ENCODE measurements around the gene B4GALT5. TPM values are rescaled to one million over a fixed set of nuclear protein-coding genes. Genes with fewer than 3 reads are reported as not detected.

The B4GALT5 gene
- total and polyA plus RNA-seq, 7 experiments from 2014 or later = 0.14 to 23.1 (median 3.6) TPM

DNA sequence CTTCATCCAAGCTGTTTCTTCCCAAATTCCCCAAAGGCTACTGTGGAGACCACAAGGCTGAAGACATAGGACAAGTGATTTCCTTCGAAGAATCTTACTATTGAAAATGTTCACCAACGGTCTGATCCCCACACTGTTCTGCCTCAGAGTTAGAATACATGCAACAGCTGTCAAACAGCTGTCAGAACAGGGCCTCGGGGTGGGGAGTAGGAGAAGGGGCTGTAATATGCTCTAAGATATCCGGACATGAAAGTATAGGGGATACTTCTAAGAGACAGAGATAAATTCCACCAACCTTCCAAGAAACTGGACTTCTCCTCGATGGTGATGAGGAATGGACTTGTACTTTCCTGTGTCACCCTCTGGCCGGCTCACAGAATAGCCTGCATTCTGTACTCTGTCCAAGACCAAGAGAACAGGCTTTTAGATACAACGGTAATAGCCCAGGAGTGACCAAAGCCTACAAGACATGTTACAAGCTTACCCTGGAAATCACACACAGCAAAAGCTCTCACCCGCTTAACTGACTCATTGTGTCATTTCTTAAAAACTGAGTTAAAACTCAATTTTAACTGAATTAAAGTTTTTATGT lies 76.5 kb downstream of the B4GALT5 start:
- Histone ChIP-seq H3K27me3 (ENCODE audit: control insufficient read depth in 2 of 2, insufficient read depth in 2 of 2, low read length in 2 of 2) (no peaks in the 10 kb centered on the region), H3K36me3 (ENCODE audit: control insufficient read depth in 2 of 3, insufficient read depth in 3 of 3, low read length in 3 of 3) (peaks cover 6 to 36% (median 22%) of the 10 kb centered on the region in 3 experiments), H3K9me3 (ENCODE audit: control insufficient read depth in 2 of 3, low read length in 3 of 3) (no peaks in the 10 kb centered on the region), H3K4me1 (ENCODE audit: control insufficient read depth in 2 of 2, insufficient read depth in 2 of 2, low read length in 2 of 2) (no peaks in the 10 kb centered on the region), H3K27ac (ENCODE audit: low read depth, low read length) (no peak overlapping the region), H3K4me3 (ENCODE audit: low read length) (no peak overlapping the region)
- H3K4me3 Mint-ChIP-seq = no peak overlapping the region
- no peaks in the 10 kb centered on the region for H3K9me3 Mint-ChIP-seq
- POLR2A ChIA-PET = no interaction called here
- peaks cover 0 to 11% (median 0%) of the 10 kb centered on the region in 7 donors for H3K4me1 Mint-ChIP-seq
- no peak for ATAC-seq
- intact Hi-C loops (cut with micrococcal nuclease) = no loop called here
- no peak overlapping the region for H3K27ac Mint-ChIP-seq
- no peak for DNase-seq
- CTCF ChIA-PET = interaction anchor here (0.6 kb wide), 1 partner anchor 114 kb away, joined by 3 read pairs; no protein-coding TSS in a partner anchor
- H3K27me3 Mint-ChIP-seq = no peaks in the 10 kb centered on the region
- H3K36me3 Mint-ChIP-seq = peaks cover 20 to 45% (median 32%) of the 10 kb centered on the region in 5 donors

DNA sequence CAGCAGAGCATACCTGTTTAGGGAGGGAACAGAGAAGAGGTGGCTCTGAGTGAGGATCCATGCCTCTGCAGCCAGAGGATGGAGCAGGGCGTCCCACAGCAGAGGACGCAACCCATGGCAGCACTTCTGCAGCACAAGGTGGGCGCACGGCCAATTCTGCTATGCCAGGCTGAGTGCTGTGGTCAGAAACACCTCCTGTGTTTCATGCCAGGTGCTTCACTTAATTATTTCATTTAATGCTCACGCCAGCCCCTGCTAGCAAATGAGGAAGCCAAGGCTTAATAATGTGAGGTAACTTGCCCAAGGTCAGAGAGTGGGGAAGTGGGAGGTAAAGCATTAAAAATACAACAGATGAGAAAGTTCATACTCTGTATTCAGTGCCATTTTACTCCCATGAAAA lies 77.2 kb downstream of the B4GALT5 start:
- CTCF ChIA-PET = interaction anchor here (0.6 kb wide), 1 partner anchor 114 kb away, joined by 3 read pairs; no protein-coding TSS in a partner anchor
- H3K36me3 ChIP-seq (ENCODE audit: control insufficient read depth in 2 of 3, insufficient read depth in 3 of 3, low read length in 3 of 3) = peaks cover 6 to 29% (median 19%) of the 10 kb centered on the region in 3 experiments
- POLR2A ChIA-PET = no interaction called here

DNA sequence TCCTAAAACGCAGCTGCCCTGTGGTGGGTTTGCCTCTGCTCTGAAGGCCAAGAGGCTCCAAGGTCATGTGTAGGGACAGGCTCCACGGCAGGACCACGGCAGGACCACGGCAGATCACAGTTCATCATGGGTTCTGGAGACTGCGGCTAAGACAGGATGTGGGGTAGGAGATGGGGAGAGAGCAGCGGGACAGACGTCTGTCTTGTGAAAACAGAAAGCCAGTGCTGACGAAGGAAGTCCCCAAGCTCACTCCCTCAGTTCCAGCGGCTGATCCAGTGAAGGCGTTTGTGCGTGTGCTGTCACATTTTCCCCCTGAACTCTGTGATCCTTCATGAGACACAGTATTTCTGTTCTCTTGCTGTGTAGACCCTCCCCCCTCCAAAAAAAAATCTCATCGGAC lies 77.8 kb downstream of the B4GALT5 start:
- CTCF ChIA-PET = no interaction called here
- Histone ChIP-seq H3K36me3 (ENCODE audit: control insufficient read depth in 2 of 3, insufficient read depth in 3 of 3, low read length in 3 of 3) (peaks cover 6 to 23% (median 16%) of the 10 kb centered on the region in 3 experiments), H3K4me1 (ENCODE audit: control insufficient read depth in 2 of 2, insufficient read depth in 2 of 2, low read length in 2 of 2) (no peaks in the 10 kb centered on the region), H3K9me3 (ENCODE audit: control insufficient read depth in 2 of 3, low read length in 3 of 3) (no peaks in the 10 kb centered on the region), H3K4me3 (ENCODE audit: low read length) (no peak overlapping the region), H3K27ac (ENCODE audit: low read depth, low read length) (no peak overlapping the region), H3K27me3 (ENCODE audit: control insufficient read depth in 2 of 2, insufficient read depth in 2 of 2, low read length in 2 of 2) (no peaks in the 10 kb centered on the region)
- ATAC-seq (no peak), DNase-seq (no peak)
- H3K27ac Mint-ChIP-seq = peak overlapping the region in 1 of 9 donors; percentile 47
- peaks cover 0 to 9% (median 0%) of the 10 kb centered on the region in 7 donors for H3K4me1 Mint-ChIP-seq
- POLR2A ChIA-PET = no interaction called here
- H3K36me3 Mint-ChIP-seq = peaks cover 20 to 35% (median 28%) of the 10 kb centered on the region in 5 donors
- no peaks in the 10 kb centered on the region for H3K9me3 Mint-ChIP-seq
- no peaks in the 10 kb centered on the region for H3K27me3 Mint-ChIP-seq
- no peak overlapping the region for H3K4me3 Mint-ChIP-seq
- intact Hi-C loops (cut with micrococcal nuclease) = no loop called here

More for the DNA sequence above, 77.2 kb downstream of the B4GALT5 start:
- Mint-ChIP-seq H3K9me3 (no peaks in the 10 kb centered on the region), H3K27ac (no peak overlapping the region), H3K36me3 (peaks cover 20 to 40% (median 30%) of the 10 kb centered on the region in 5 donors), H3K27me3 (no peaks in the 10 kb centered on the region), H3K4me3 (no peak overlapping the region), H3K4me1 (peaks cover 0 to 9% (median 0%) of the 10 kb centered on the region in 7 donors)
- intact Hi-C loops (cut with micrococcal nuclease) = no loop called here
- Histone ChIP-seq H3K9me3 (ENCODE audit: control insufficient read depth in 2 of 3, low read length in 3 of 3) (no peaks in the 10 kb centered on the region), H3K4me1 (ENCODE audit: control insufficient read depth in 2 of 2, insufficient read depth in 2 of 2, low read length in 2 of 2) (no peaks in the 10 kb centered on the region), H3K27me3 (ENCODE audit: control insufficient read depth in 2 of 2, insufficient read depth in 2 of 2, low read length in 2 of 2) (no peaks in the 10 kb centered on the region), H3K27ac (ENCODE audit: low read depth, low read length) (no peak overlapping the region), H3K4me3 (ENCODE audit: low read length) (no peak overlapping the region)
- ATAC-seq (no peak), DNase-seq (no peak)

DNA sequence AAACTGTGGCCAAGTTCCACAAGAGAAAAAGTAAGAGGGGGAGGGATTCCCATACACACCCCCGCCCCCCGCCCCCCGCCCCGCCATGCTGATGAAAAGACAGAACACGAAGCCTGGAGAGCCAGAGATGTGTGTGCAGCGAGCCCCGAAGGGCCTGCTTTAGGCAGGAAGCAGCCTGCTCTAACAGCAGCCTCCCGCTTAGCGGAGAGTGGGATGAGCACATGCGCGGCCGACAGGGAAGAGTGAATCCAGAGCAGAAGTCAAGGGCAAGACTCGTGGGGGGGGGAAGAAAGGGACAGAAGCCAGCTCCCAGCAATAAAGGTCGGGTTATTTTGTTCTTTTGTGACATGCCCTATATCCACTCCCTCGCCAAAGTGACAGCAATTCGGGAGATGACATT lies 78.5 kb downstream of the B4GALT5 start:
- Mint-ChIP-seq H3K9me3 (no peaks in the 10 kb centered on the region), H3K4me3 (no peak overlapping the region), H3K4me1 (peaks cover 0 to 9% (median 0%) of the 10 kb centered on the region in 7 donors), H3K27me3 (no peaks in the 10 kb centered on the region), H3K36me3 (peaks cover 13 to 31% (median 23%) of the 10 kb centered on the region in 5 donors), H3K27ac (no peak overlapping the region)
- H3K36me3 ChIP-seq (ENCODE audit: control insufficient read depth in 2 of 3, insufficient read depth in 3 of 3, low read length in 3 of 3) = peaks cover 1 to 19% (median 16%) of the 10 kb centered on the region in 3 experiments
- intact Hi-C loops (cut with micrococcal nuclease) = no loop called here
- ATAC-seq (no peak), DNase-seq (no peak)
- ChIA-PET CTCF (no interaction called here), POLR2A (no interaction called here)
- no peaks in the 10 kb centered on the region for H3K27me3 ChIP-seq (ENCODE audit: control insufficient read depth in 2 of 2, insufficient read depth in 2 of 2, low read length in 2 of 2)
- no peak overlapping the region for H3K27ac ChIP-seq (ENCODE audit: low read depth, low read length)
- H3K4me1 ChIP-seq (ENCODE audit: control insufficient read depth in 2 of 2, insufficient read depth in 2 of 2, low read length in 2 of 2) = no peaks in the 10 kb centered on the region
- no peaks in the 10 kb centered on the region for H3K9me3 ChIP-seq (ENCODE audit: control insufficient read depth in 2 of 3, low read length in 3 of 3)
- H3K4me3 ChIP-seq (ENCODE audit: low read length) = no peak overlapping the region

DNA sequence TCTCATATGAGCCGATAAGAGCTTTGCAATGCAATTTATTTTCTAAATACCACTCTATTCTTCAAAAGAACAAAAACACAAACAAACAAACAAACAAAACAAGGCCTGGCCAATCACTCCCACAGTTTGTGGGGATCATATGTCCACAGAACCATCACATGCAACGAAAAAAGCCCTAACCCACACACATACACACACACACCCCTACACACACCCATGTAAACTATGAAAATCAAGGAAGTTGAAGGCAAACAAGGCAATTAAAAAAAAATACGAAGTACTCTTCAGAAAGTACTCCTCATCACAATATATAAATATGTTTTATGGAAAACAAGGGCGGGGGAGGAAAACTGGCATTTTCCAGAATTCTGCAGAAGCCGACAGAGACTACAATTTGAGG lies 79.6 kb downstream of the B4GALT5 start:
- H3K27ac ChIP-seq (ENCODE audit: low read depth, low read length) = no peak overlapping the region
- Mint-ChIP-seq H3K27ac (no peak overlapping the region), H3K36me3 (peaks cover 8 to 24% (median 19%) of the 10 kb centered on the region in 5 donors), H3K4me1 (peaks cover 0 to 9% (median 0%) of the 10 kb centered on the region in 7 donors), H3K27me3 (no peaks in the 10 kb centered on the region), H3K4me3 (no peak overlapping the region), H3K9me3 (peaks cover 0 to 2% (median 0%) of the 10 kb centered on the region in 11 donors)
- ChIA-PET CTCF (no interaction called here), POLR2A (no interaction called here)
- no peaks in the 10 kb centered on the region for H3K4me1 ChIP-seq (ENCODE audit: control insufficient read depth in 2 of 2, insufficient read depth in 2 of 2, low read length in 2 of 2)
- H3K9me3 ChIP-seq (ENCODE audit: control insufficient read depth in 2 of 3, low read length in 3 of 3) = no peaks in the 10 kb centered on the region
- DNase-seq (no peak), ATAC-seq (no peak)
- peaks cover 0 to 19% (median 16%) of the 10 kb centered on the region in 3 experiments for H3K36me3 ChIP-seq (ENCODE audit: control insufficient read depth in 2 of 3, insufficient read depth in 3 of 3, low read length in 3 of 3)
- no peaks in the 10 kb centered on the region for H3K27me3 ChIP-seq (ENCODE audit: control insufficient read depth in 2 of 2, insufficient read depth in 2 of 2, low read length in 2 of 2)
- H3K4me3 ChIP-seq (ENCODE audit: low read length) = no peak overlapping the region
- intact Hi-C loops (cut with micrococcal nuclease) = no loop called here

DNA sequence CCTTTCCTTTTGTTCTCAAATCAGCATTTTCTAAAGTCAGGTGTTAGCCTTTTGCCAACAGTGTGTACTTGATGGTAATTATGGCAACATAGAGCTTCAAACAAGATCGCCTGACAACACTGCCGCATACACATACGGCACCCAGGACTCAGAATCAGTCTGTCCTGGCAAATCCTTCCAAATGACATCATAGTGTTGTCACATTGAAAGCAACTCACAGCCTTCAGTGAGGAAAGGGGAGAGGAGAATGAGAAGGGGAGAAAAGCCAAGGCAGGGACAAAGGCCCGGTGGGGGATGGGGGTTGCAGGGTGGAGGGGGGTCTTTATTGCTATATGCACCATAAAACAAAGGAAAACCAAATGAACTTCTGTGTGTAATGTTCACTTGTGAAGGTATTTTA lies 80.0 kb downstream of the B4GALT5 start:
- Mint-ChIP-seq H3K4me3 (peak overlapping the region in 1 of 10 donors; percentile 49), H3K27me3 (no peaks in the 10 kb centered on the region), H3K36me3 (peaks cover 8 to 24% (median 19%) of the 10 kb centered on the region in 5 donors), H3K9me3 (peaks cover 0 to 2% (median 0%) of the 10 kb centered on the region in 11 donors), H3K4me1 (peaks cover 0 to 9% (median 0%) of the 10 kb centered on the region in 7 donors), H3K27ac (peak overlapping the region in 2 of 9 donors; percentile 14 to 21)
- Histone ChIP-seq H3K27me3 (ENCODE audit: control insufficient read depth in 2 of 2, insufficient read depth in 2 of 2, low read length in 2 of 2) (no peaks in the 10 kb centered on the region), H3K4me3 (ENCODE audit: low read length) (no peak overlapping the region), H3K27ac (ENCODE audit: low read depth, low read length) (no peak overlapping the region), H3K36me3 (ENCODE audit: control insufficient read depth in 2 of 3, insufficient read depth in 3 of 3, low read length in 3 of 3) (peaks cover 0 to 19% (median 16%) of the 10 kb centered on the region in 3 experiments), H3K9me3 (ENCODE audit: control insufficient read depth in 2 of 3, low read length in 3 of 3) (no peaks in the 10 kb centered on the region), H3K4me1 (ENCODE audit: control insufficient read depth in 2 of 2, insufficient read depth in 2 of 2, low read length in 2 of 2) (no peaks in the 10 kb centered on the region)
- CTCF ChIA-PET = no interaction called here
- ATAC-seq (no peak), DNase-seq (no peak)
- intact Hi-C loops (cut with micrococcal nuclease) = no loop called here
- POLR2A ChIA-PET = no interaction called here

DNA sequence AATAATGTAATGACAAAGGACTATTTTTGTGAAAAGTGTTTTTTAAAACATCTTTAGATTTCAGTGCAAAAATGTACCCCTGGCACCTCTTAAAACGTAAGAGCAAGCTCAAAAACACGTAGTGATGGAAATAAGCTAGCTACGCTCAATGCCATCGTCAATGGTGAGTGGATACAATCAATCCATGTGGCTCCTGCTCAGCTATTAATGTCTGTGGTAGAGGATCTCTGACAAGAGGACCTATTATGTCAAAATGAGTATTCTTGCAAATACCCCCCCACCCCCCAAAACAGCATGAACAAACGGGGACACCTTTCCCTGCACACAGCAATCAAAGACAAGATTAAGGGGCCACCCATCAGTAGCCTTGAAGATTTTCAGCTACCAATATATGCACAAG lies 80.7 kb downstream of the B4GALT5 start:
- Histone ChIP-seq H3K9me3 (ENCODE audit: control insufficient read depth in 2 of 3, low read length in 3 of 3) (no peaks in the 10 kb centered on the region), H3K27ac (ENCODE audit: low read depth, low read length) (no peak overlapping the region), H3K4me3 (ENCODE audit: low read length) (no peak overlapping the region), H3K27me3 (ENCODE audit: control insufficient read depth in 2 of 2, insufficient read depth in 2 of 2, low read length in 2 of 2) (no peaks in the 10 kb centered on the region), H3K4me1 (ENCODE audit: control insufficient read depth in 2 of 2, insufficient read depth in 2 of 2, low read length in 2 of 2) (no peaks in the 10 kb centered on the region), H3K36me3 (ENCODE audit: control insufficient read depth in 2 of 3, insufficient read depth in 3 of 3, low read length in 3 of 3) (peaks cover 0 to 19% (median 16%) of the 10 kb centered on the region in 3 experiments)
- DNase-seq (no peak), ATAC-seq (no peak)
- Mint-ChIP-seq H3K4me3 (no peak overlapping the region), H3K27me3 (no peaks in the 10 kb centered on the region), H3K27ac (peak overlapping the region in 1 of 9 donors; percentile 13), H3K9me3 (peaks cover 0 to 4% (median 0%) of the 10 kb centered on the region in 11 donors), H3K4me1 (peaks cover 0 to 9% (median 0%) of the 10 kb centered on the region in 7 donors), H3K36me3 (peaks cover 8 to 24% (median 19%) of the 10 kb centered on the region in 5 donors)
- ChIA-PET POLR2A (no interaction called here), CTCF (no interaction called here)
- intact Hi-C loops (cut with micrococcal nuclease) = no loop called here
